ENCODE results near the gene ZNF224.

The ZNF224 gene

DNA sequence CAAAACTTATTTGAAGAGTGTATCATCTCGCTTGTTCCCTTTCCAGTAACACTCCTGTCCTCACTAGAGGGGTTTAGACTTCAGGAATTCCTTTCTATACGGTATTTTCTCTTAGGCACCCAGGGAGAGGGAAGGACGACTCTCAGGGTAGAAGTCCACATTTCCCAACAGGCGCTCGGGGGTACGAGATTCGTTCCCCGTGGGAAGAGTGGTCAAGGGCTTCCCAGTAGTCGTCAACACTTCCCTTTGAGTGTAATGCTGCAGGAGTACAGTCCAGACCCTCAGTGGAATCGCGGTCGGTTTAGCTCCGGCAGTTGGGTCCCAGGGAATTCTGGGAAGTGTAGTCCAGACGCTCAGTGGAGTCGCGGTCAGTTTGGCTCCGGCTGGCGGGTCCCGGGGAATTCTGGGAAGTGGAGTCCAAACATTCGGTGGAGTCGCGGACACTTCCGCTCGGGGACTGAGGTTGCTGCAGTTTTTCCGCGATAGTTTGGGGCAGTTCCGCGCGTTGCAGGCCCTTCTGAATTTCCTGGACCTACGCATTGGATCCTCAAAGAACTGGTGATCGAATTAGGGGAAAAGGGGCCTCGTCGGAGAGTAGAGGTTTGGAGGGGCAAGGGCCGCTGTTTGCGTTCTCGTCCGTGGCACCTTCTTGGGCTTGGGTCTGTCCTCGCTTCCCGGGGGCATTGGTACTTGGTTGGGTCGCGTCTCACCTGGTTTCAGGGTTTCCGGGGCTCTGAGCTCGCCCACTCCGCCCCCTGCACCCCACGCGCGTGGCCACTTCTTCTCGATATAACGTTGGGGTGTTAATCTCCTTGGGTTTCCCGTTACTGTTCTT lies at the start of gene ZNF224:
Gene ZNF224 (plus strand): TSS at position 431 of the 835 bp plus-strand sequence. CDS start 3,513 bp downstream, outside the sequence.
- Histone ChIP-seq H3K36me3 (ENCODE audit: control insufficient read depth, low read depth, low read length) (no peaks in the 10 kb centered on the region), H3K27ac (ENCODE audit: low read length) (no peak within 1 kb of the TSS), H3K9me3 (ENCODE audit: control insufficient read depth, low read depth, low read length) (no peaks in the 10 kb centered on the region), H3K4me1 (ENCODE audit: control insufficient read depth, low read depth, low read length) (no peaks in the 10 kb centered on the region), H3K27me3 (ENCODE audit: control insufficient read depth, insufficient read depth, low read length) (no peaks in the 10 kb centered on the region), H3K4me3 (ENCODE audit: low read length) (peak within 1 kb of the TSS; percentile 79), H3K9ac (ENCODE audit: low read length) (peak within 1 kb of the TSS; percentile 42)

DNA sequence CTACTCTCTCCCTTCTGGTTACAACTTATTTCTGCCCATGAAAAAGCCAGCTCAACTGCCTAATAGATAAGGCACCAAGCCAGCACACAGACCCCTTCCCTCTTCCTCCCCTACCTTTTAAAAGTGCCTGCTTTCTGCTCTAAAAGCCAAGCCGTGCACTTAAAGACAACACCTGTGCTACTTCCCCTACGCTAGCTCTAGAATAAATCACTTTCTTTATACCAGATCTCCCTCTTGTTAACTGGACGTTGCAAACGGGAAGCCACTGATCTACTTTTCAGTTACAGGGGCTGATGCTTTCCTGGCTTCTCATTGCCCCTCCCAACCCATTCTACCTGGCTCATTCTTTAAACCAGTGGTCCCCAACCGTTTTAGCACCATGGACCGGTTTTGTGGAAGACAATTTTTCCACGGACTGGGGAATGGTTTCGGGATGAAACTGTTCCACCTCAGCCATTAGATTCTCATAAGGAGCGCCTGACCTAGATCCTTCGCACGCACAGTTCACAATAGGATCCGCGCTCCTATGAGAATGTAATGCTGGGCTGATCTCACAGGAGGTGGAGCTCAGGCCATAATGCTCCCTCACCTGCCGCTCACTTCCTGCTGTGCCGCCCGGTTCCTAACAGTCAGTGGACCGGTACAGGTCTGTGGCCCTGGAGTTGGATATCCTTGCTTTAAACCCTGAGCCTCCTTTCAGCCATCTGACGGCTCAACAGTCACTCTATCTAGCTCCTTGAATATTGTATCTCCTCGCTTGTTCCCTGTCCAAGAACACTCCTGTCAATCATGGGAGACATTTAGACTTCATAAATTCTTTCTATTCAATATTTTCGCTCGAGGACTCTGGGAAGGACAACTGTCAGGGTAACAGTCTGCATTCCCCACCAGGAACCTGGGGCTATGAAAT lies 43.2 kb upstream of the ZNF224 start:
- Histone ChIP-seq H3K4me1 (ENCODE audit: control insufficient read depth, low read depth, low read length) (peaks cover 9% of the 10 kb centered on the region), H3K36me3 (ENCODE audit: control insufficient read depth, low read depth, low read length) (peaks cover 3% of the 10 kb centered on the region), H3K27me3 (ENCODE audit: control insufficient read depth, insufficient read depth, low read length) (no peaks in the 10 kb centered on the region), H3K27ac (ENCODE audit: low read length) (no peak overlapping the region), H3K9ac (ENCODE audit: low read length) (no peak overlapping the region), H3K9me3 (ENCODE audit: control insufficient read depth, low read depth, low read length) (peaks cover 6% of the 10 kb centered on the region), H3K4me3 (ENCODE audit: low read length) (peak overlapping the region; percentile 80)

DNA sequence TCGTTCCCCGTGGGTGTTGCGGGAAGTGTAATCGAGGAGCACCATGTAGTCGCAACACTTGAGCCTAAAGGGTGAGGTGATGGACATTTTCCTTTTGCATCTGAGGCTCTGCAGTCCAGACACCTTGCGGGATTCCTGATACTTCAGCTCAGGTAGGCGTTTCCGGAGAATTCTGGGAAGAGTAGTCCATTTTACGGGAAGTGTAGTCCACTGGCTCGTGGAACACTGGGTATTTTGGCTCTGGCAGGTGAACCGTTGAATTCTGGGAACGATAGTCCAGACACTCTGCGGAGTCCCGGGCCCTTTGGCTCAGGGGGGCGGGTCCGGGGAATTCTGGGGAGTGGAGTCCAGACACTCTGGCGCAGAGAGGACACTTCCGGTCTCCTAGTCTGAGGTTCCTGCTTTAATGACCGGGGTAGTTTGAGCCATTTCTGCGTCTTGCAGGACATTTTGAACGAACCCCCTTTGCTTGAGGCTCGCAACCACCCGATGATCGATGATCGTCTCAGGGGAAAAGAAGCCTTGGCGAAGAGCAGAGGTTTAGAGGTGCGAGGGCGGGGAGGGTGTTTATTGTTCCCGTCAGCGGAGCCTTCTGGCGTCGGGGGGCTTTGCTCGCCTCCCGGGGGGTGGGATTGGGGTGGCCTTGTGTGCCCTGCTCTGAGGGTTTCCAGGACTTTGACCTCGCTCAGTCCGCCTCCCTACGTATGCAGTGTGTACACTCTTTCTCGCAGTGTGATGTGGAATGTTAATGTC lies 42.3 kb upstream of the ZNF224 start, which contains the start of gene ZNF223:
Gene ZNF223 (plus strand): TSS at position 387 of the 753 bp plus-strand sequence. CDS start 3,141 bp downstream, outside the sequence.
- peaks cover 9% of the 10 kb centered on the region for H3K4me1 ChIP-seq (ENCODE audit: control insufficient read depth, low read depth, low read length)
- H3K36me3 ChIP-seq (ENCODE audit: control insufficient read depth, low read depth, low read length) = peaks cover 3% of the 10 kb centered on the region
- H3K9me3 ChIP-seq (ENCODE audit: control insufficient read depth, low read depth, low read length) = peaks cover 6% of the 10 kb centered on the region
- no peaks in the 10 kb centered on the region for H3K27me3 ChIP-seq (ENCODE audit: control insufficient read depth, insufficient read depth, low read length)
- H3K9ac ChIP-seq (ENCODE audit: low read length) = peak within 1 kb of the TSS; percentile 68
- no peak within 1 kb of the TSS for H3K27ac ChIP-seq (ENCODE audit: low read length)
- H3K4me3 ChIP-seq (ENCODE audit: low read length) = peak within 1 kb of the TSS; percentile 80

DNA sequence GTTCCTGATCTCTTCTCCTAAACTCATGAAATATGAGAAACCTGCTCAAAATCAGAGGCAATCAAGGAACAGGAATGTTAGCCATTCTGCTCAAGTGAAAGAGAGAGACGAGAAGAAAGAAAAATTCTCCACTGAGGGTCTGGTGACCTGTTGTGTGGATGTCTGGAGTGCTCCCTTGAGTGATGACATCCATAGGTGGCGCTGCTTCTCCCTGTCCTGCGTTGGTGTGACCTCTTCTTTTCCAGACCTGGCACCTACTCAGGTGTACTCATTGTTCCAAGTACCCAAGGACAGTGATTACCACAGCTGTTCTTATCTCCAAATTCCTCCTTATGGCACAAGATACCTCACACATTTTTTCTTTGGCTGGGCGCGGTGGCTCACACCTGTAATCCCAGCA lies 38.3 kb upstream of the ZNF224 start:
- H3K36me3 ChIP-seq (ENCODE audit: control insufficient read depth, low read depth, low read length) = peaks cover 21% of the 10 kb centered on the region

DNA sequence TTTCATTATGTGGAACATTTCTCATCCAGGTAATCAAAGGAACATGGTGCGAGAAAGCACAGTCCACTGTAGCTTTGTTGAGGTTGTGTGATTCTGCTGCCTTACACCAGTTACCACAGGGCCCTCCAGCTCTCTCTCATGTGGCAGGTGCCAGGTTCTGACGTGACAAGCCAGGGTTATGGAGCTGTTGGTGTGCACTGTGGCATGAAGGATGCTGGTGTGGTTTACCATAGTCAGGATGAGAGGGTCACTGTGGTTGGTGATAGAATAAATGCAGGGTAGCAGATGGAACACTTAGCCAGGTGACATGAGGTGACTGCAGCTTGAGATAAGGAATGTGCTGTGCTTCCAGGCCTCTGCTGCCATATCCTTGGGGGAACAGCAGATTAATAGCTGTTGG lies 34.9 kb upstream of the ZNF224 start:
- H3K4me3 ChIP-seq (ENCODE audit: low read length) = no peak overlapping the region

More for the DNA sequence above, 38.3 kb upstream of the ZNF224 start:
- H3K4me1 ChIP-seq (ENCODE audit: control insufficient read depth, low read depth, low read length) = peaks cover 9% of the 10 kb centered on the region
- H3K27ac ChIP-seq (ENCODE audit: low read length) = no peak overlapping the region
- no peaks in the 10 kb centered on the region for H3K27me3 ChIP-seq (ENCODE audit: control insufficient read depth, insufficient read depth, low read length)
- H3K9me3 ChIP-seq (ENCODE audit: control insufficient read depth, low read depth, low read length) = no peaks in the 10 kb centered on the region
- H3K4me3 ChIP-seq (ENCODE audit: low read length) = no peak overlapping the region
- no peak overlapping the region for H3K9ac ChIP-seq (ENCODE audit: low read length)

DNA sequence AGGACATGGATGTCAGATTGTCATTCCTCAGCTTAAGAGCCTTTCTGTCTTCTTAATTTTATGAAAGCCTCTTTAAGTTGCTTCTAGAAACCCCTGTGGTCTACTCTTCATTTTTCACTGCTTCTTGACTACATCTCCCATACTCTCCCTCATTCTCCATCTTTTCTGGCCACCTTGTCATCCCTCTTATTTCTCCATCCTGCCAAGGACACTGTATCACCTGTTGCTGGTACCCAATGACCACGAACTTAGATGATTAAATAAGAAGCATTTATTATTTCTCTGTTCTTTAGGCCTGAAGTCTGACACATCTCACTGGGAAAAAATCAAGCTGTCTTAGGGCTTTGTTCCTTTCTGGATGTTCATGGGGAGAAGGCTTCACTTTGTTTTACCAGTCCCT lies 33.1 kb upstream of the ZNF224 start:
- no peaks in the 10 kb centered on the region for H3K27me3 ChIP-seq (ENCODE audit: control insufficient read depth, insufficient read depth, low read length)
- H3K4me3 ChIP-seq (ENCODE audit: low read length) = no peak overlapping the region
- H3K27ac ChIP-seq (ENCODE audit: low read length) = no peak overlapping the region
- peaks cover 42% of the 10 kb centered on the region for H3K36me3 ChIP-seq (ENCODE audit: control insufficient read depth, low read depth, low read length)
- no peak overlapping the region for H3K9ac ChIP-seq (ENCODE audit: low read length)
- H3K4me1 ChIP-seq (ENCODE audit: control insufficient read depth, low read depth, low read length) = no peaks in the 10 kb centered on the region
- H3K9me3 ChIP-seq (ENCODE audit: control insufficient read depth, low read depth, low read length) = peaks cover 10% of the 10 kb centered on the region

More for the DNA sequence above, 34.9 kb upstream of the ZNF224 start:
- Histone ChIP-seq H3K4me1 (ENCODE audit: control insufficient read depth, low read depth, low read length) (no peaks in the 10 kb centered on the region), H3K9ac (ENCODE audit: low read length) (no peak overlapping the region), H3K27ac (ENCODE audit: low read length) (no peak overlapping the region), H3K9me3 (ENCODE audit: control insufficient read depth, low read depth, low read length) (no peaks in the 10 kb centered on the region), H3K27me3 (ENCODE audit: control insufficient read depth, insufficient read depth, low read length) (no peaks in the 10 kb centered on the region), H3K36me3 (ENCODE audit: control insufficient read depth, low read depth, low read length) (peaks cover 41% of the 10 kb centered on the region)

DNA sequence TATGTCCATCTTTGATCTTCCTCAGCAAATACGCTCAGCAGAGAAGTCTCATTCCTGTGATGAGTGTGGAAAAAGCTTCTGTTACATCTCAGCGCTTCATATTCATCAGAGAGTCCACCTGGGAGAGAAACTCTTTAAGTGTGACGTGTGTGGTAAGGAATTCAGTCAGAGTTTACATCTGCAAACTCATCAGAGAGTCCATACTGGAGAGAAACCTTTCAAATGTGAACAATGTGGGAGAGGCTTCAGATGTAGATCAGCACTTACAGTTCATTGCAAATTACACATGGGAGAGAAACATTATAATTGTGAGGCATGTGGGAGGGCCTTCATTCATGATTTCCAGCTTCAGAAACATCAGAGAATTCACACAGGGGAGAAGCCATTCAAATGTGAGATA lies 27.9 kb upstream of the ZNF224 start:
- Histone ChIP-seq H3K9me3 (ENCODE audit: control insufficient read depth, low read depth, low read length) (peaks cover 34% of the 10 kb centered on the region), H3K36me3 (ENCODE audit: control insufficient read depth, low read depth, low read length) (peaks cover 29% of the 10 kb centered on the region), H3K27me3 (ENCODE audit: control insufficient read depth, insufficient read depth, low read length) (no peaks in the 10 kb centered on the region), H3K4me1 (ENCODE audit: control insufficient read depth, low read depth, low read length) (no peaks in the 10 kb centered on the region), H3K27ac (ENCODE audit: low read length) (no peak overlapping the region), H3K9ac (ENCODE audit: low read length) (no peak overlapping the region), H3K4me3 (ENCODE audit: low read length) (no peak overlapping the region)

DNA sequence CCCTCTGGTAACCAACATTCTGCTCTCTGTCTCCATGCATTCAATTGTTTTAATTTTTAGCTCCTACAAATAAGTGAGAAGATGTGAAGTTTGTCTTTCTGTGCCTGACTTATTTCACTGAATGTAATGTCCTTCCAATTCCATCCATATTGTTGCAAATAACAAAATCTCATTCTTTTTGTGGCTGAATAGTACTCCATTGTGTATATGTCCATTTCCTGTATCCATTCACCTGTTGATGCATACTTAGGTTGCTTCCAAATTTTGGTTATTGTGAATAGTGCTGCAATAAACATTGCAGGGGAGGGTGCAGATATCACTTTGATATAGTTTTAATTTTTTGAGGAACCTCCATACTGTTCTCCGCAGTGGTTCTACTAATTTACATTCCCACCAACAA lies 24.7 kb upstream of the ZNF224 start:
- Histone ChIP-seq H3K9me3 (ENCODE audit: control insufficient read depth, low read depth, low read length) (peaks cover 34% of the 10 kb centered on the region), H3K9ac (ENCODE audit: low read length) (no peak overlapping the region), H3K27me3 (ENCODE audit: control insufficient read depth, insufficient read depth, low read length) (peaks cover 14% of the 10 kb centered on the region), H3K36me3 (ENCODE audit: control insufficient read depth, low read depth, low read length) (peaks cover 13% of the 10 kb centered on the region), H3K4me1 (ENCODE audit: control insufficient read depth, low read depth, low read length) (peaks cover 3% of the 10 kb centered on the region), H3K4me3 (ENCODE audit: low read length) (no peak overlapping the region), H3K27ac (ENCODE audit: low read length) (no peak overlapping the region)

DNA sequence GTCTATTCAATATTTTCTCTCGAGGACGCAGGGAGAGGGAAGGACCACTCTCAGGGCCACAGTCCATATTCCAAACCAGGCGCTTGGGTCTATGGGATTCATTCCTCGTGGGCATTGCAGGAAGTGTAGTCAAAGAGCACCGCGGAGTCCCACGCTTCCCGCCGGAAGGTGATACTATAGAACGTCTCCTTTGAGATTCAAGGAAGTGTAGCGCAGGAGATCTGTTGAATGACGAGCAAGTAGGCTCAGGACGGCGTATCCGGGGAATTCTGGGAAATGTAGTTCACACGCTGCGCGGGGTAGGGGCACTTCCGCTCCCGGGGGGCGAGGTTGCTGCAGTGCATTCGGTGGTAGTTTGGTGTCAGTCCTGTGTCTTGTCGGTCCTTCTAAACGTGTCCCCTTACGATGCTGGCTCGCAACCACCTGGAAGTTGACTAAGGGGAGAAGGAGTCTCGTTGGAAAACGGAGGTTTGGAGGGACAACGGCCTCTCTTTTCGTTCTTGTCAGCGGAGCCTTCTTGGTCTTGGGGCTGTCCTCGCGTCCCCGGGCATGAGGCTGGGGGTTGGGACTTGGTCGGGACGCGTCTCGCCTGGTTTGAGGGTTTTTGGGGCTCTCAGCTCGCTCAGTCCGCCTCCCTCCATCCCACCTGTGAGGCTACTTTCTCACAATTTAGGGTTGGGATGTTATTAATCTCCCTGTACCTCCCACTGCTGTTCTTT lies 22.2 kb upstream of the ZNF224 start, which contains the start of gene ZNF284:
Gene ZNF284 (plus strand): TSS at position 336 of the 719 bp plus-strand sequence. CDS start 4,231 bp downstream, outside the sequence.
- H3K4me1 ChIP-seq (ENCODE audit: control insufficient read depth, low read depth, low read length) = peaks cover 3% of the 10 kb centered on the region
- H3K9me3 ChIP-seq (ENCODE audit: control insufficient read depth, low read depth, low read length) = peaks cover 15% of the 10 kb centered on the region
- H3K36me3 ChIP-seq (ENCODE audit: control insufficient read depth, low read depth, low read length) = no peaks in the 10 kb centered on the region
- peaks cover 14% of the 10 kb centered on the region for H3K27me3 ChIP-seq (ENCODE audit: control insufficient read depth, insufficient read depth, low read length)
- H3K27ac ChIP-seq (ENCODE audit: low read length) = no peak within 1 kb of the TSS
- H3K9ac ChIP-seq (ENCODE audit: low read length) = peak within 1 kb of the TSS; percentile 29
- peak within 1 kb of the TSS; percentile 78 for H3K4me3 ChIP-seq (ENCODE audit: low read length)

DNA sequence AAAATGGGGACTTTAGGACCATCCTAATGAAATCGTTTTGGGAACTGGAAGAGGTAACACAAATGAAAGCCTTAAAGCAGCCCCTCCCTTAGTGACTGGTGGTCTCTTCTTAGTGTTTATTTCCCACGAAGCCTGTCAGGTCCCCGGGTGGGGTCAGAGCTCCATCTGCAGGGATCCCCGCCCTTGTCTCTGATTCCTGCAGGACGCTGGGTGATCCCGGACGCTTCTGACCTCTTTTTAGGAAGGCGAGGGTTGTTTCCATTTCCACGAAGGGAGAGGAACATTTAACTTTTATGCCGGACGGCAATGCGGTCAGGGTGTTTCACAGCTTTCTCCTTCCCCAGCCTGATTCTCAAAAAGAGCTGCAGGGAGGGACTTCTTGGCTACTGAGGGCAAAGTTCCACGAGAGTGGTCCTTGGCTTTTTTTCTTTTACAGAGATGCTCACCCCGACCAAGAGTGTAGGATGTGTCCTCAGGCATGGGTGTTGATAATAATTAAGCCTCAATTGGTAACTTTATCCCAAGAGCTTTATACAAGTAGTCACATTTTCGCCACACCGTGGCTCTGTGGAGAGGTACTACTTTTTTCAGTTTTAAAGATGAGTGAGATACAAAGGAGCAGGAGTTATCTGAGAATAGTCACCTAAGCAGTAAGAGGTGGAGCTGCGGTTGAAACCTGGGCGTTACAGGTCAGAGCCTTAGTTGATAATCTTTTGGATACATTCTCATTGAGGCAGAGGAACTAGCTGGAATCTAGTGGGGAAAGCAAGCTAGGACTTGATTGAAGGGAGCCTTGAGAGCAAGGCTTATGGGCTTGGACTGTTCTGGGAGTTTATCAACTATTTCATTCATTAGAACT lies 21.4 kb upstream of the ZNF224 start:
- Histone ChIP-seq H3K4me3 (ENCODE audit: low read length) (peak overlapping the region; percentile 78), H3K27me3 (ENCODE audit: control insufficient read depth, insufficient read depth, low read length) (peaks cover 14% of the 10 kb centered on the region), H3K27ac (ENCODE audit: low read length) (no peak overlapping the region), H3K36me3 (ENCODE audit: control insufficient read depth, low read depth, low read length) (no peaks in the 10 kb centered on the region), H3K9me3 (ENCODE audit: control insufficient read depth, low read depth, low read length) (peaks cover 11% of the 10 kb centered on the region), H3K9ac (ENCODE audit: low read length) (no peak overlapping the region), H3K4me1 (ENCODE audit: control insufficient read depth, low read depth, low read length) (peaks cover 3% of the 10 kb centered on the region)
